ENCODE data around the gene TUBAL3. TPM values are rescaled to one million over a fixed set of nuclear protein-coding genes. Genes with fewer than 3 reads are reported as not detected.

TUBAL3 gene
- total RNA-seq, 1 experiment from 2014 or later = 0.52 TPM

DNA sequence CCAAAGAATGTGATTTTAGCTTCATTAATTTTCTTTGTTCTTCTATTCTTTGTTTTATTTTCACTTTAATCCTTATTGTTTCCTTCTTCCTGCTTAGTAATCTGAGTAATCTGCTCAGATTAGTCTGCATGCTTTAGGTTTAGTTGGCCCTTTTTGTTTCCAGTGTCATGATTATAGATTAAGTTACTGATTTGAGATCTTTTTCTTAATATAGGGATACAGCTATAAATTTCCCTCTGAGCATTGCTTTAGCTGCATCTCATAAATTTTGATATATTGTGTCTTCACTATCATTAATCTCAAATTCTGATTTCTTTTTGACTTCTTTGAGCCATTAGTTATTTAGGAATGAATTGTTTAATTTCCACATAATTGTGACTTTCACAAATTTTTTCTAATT, 14.0 kb upstream of the TUBAL3 start:
- BruUV-seq (replicated peaks) = no TSS peak
- no peak for TF ChIP-seq EZH2 (IDR thresholded peaks at IDR 0.05; ENCODE audit: low read depth)
- TF ChIP-seq, protein P1, sequence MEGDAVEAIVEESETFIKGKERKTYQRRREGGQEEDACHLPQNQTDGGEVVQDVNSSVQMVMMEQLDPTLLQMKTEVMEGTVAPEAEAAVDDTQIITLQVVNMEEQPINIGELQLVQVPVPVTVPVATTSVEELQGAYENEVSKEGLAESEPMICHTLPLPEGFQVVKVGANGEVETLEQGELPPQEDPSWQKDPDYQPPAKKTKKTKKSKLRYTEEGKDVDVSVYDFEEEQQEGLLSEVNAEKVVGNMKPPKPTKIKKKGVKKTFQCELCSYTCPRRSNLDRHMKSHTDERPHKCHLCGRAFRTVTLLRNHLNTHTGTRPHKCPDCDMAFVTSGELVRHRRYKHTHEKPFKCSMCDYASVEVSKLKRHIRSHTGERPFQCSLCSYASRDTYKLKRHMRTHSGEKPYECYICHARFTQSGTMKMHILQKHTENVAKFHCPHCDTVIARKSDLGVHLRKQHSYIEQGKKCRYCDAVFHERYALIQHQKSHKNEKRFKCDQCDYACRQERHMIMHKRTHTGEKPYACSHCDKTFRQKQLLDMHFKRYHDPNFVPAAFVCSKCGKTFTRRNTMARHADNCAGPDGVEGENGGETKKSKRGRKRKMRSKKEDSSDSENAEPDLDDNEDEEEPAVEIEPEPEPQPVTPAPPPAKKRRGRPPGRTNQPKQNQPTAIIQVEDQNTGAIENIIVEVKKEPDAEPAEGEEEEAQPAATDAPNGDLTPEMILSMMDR (conservative IDR thresholded peaks at IDR 0.05) = no peak
- Histone ChIP-seq H3K4me3 (no peak overlapping the region), H3K27ac (no peak overlapping the region), H3K9me3 (ENCODE audit: insufficient read depth, low read depth) (peaks cover 10% of the 10 kb centered on the region; the same call in 1 of the 2 replicates), H3K4me2 (no peak overlapping the region), H3K79me2 (ENCODE audit: low read depth) (peaks cover 100% of the 10 kb centered on the region), H3F3A (ENCODE audit: insufficient read depth, low read depth) (peaks cover 5% of the 10 kb centered on the region), H2AFZ (no peak overlapping the region), H3K4me1 (replicated peaks; ENCODE audit: insufficient read depth) (peaks cover 14% of the 10 kb centered on the region), H3K27me3 (ENCODE audit: insufficient read depth, low read depth) (no peaks in the 10 kb centered on the region), H3K36me3 (ENCODE audit: low read depth) (peaks cover 18% of the 10 kb centered on the region; the same call in 1 of the 2 replicates), H3K9me2 (ENCODE audit: insufficient read depth) (no peaks in the 10 kb centered on the region), H4K20me1 (ENCODE audit: insufficient read depth) (no peaks in the 10 kb centered on the region)
- ChIA-PET CTCF (no interaction called here), POLR2A (ENCODE audit: unreplicated experiment) (no interaction called here)
- intact Hi-C loops (cut with micrococcal nuclease; ENCODE audit: unreplicated experiment) = no loop called here
- DNase-seq = no peak

DNA sequence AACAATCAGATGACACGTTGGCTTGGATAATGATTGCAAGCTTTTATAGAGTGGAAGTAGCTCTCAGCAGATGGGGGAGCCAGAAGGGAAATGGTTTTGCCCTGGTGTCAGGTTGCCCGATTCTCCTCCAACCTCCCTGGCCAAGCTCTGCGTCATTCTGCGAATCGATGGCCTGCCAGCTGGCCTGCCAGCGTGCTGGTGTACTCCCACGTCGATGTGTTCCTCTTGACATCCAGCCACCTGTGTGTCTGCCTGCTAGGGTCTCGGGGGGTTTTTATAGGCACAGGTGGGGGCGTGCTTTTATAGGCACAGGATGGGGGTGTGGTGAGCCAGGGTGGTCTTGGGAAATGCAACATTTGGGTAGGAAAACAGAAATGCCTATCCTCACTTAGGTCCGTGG, 12.4 kb upstream of the TUBAL3 start:
- Histone ChIP-seq H3K9me3 (ENCODE audit: insufficient read depth, low read depth) (peaks cover 10% of the 10 kb centered on the region; the same call in 1 of the 2 replicates), H3K4me1 (replicated peaks; ENCODE audit: insufficient read depth) (peaks cover 16% of the 10 kb centered on the region), H4K20me1 (ENCODE audit: insufficient read depth) (no peaks in the 10 kb centered on the region), H3K79me2 (ENCODE audit: low read depth) (peaks cover 91% of the 10 kb centered on the region), H3K4me3 (no peak overlapping the region), H3K27me3 (ENCODE audit: insufficient read depth, low read depth) (no peaks in the 10 kb centered on the region), H3K27ac (no peak overlapping the region), H3F3A (ENCODE audit: insufficient read depth, low read depth) (peaks cover 5% of the 10 kb centered on the region), H3K4me2 (no peak overlapping the region), H3K36me3 (ENCODE audit: low read depth) (peaks cover 18% of the 10 kb centered on the region; the same call in 1 of the 2 replicates), H3K9me2 (ENCODE audit: insufficient read depth) (no peaks in the 10 kb centered on the region), H2AFZ (no peak overlapping the region)
- no peak for DNase-seq
- no peak for TF ChIP-seq EZH2 (IDR thresholded peaks at IDR 0.05; ENCODE audit: low read depth)
- TF ChIP-seq, protein P1 (conservative IDR thresholded peaks at IDR 0.05) = no peak
- POLR2A ChIA-PET (ENCODE audit: unreplicated experiment) = no interaction called here
- BruUV-seq (replicated peaks) = no TSS peak
- intact Hi-C loops (cut with micrococcal nuclease; ENCODE audit: unreplicated experiment) = no loop called here
- CTCF ChIA-PET = no interaction called here

DNA sequence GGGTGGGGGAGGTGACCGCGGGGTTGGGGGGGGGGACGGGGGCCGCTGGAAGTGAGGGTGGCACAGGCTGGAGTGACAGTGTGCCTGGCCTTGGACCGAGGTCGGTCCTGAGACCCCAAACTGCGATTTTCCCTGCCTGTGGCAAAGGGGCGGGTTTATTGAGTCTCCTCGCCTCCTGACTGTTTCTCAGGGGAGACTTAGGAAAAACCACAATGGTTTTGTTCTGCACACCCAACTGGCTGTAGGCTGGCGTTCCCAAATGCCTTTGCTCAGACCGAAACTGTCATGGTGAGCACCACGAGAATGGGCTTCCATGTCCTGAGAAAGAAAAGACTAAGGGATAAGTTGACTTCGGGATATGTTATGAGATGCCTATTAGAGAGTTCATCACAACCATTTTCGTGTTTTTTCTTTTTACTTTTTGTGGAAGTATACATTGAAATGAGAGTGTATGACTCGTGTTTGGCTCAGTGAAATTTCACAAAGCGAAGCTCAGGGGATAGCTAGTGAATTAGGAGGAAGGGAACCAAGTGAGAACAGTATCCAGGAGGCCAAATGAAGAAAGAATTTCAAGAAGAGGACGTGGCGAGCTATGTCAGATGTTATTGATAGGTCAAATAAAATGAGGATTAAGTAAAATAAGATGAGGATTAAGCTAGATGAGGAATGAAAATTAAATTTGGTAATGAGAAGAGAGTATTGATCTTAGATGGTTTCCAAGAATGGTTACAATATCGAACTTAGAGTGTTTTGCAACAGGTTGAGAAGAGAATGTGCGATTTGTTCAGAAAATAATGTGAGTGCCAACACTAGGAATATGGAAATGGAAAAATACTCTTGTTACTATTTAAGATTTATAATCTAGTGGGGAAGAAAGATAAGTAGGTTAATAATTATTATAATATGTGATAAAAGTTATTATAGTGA, 8.6 kb upstream of the TUBAL3 start:
- Histone ChIP-seq H2AFZ (peak overlapping the region; percentile 77), H4K20me1 (ENCODE audit: insufficient read depth) (no peaks in the 10 kb centered on the region), H3K4me1 (replicated peaks; ENCODE audit: insufficient read depth) (peaks cover 18% of the 10 kb centered on the region), H3K27ac (peak overlapping the region; percentile 81), H3K4me3 (peak overlapping the region; percentile 81), H3K4me2 (peak overlapping the region; percentile 98), H3K36me3 (ENCODE audit: low read depth) (peaks cover 10% of the 10 kb centered on the region; the same call in 1 of the 2 replicates), H3K27me3 (ENCODE audit: insufficient read depth, low read depth) (no peaks in the 10 kb centered on the region), H3F3A (ENCODE audit: insufficient read depth, low read depth) (peaks cover 3% of the 10 kb centered on the region), H3K79me2 (ENCODE audit: low read depth) (peaks cover 54% of the 10 kb centered on the region), H3K9me2 (ENCODE audit: insufficient read depth) (no peaks in the 10 kb centered on the region), H3K9me3 (ENCODE audit: insufficient read depth, low read depth) (peaks cover 10% of the 10 kb centered on the region; the same call in 1 of the 2 replicates)
- ChIA-PET CTCF (no interaction called here), POLR2A (ENCODE audit: unreplicated experiment) (interaction anchor here (0.6 kb wide), 2 partner anchors 121 to 314 kb away, joined by 3 to 8 read pairs; no protein-coding TSS in a partner anchor)
- intact Hi-C loops (cut with micrococcal nuclease; ENCODE audit: unreplicated experiment) = no loop called here
- BruUV-seq (replicated peaks) = TSS peak; percentile 33
- peak; percentile 29 to 51 for DNase-seq
- TF ChIP-seq, protein P1 (conservative IDR thresholded peaks at IDR 0.05) = no peak
- no peak for TF ChIP-seq EZH2 (IDR thresholded peaks at IDR 0.05; ENCODE audit: low read depth)
